Keratinocyte (primary cell): ENCODE results near the gene MAPK13.
"Not testable (repeated sequence)": the region's sequence is repeated elsewhere in the genome, so short reads cannot be mapped to it uniquely, and the experiment has no call there.

Experiments used
- CTCF ChIP-seq, 3 experiments: IDR thresholded peaks in 1 of 3; conservative IDR thresholded peaks in 1 of 3; optimal IDR thresholded peaks in 1 of 3; 2 replicates in 2 of 3; 3 replicates in 1 of 3; pipeline versions ENCODE3 to v1.5.1; 2011; ENCODE audit warnings: low read length in 3 of 3, mild to moderate bottlenecking in 3 of 3, moderate library complexity in 2 of 3, control low read depth in 1 of 3, inconsistent platforms in 1 of 3; ENCODE audit not compliant: insufficient read depth in 2 of 3; ENCODE audit errors: extremely low read depth in 1 of 3
- EZH2 ChIP-seq: IDR thresholded peaks from one replicate; pipeline ENCODE4 v1.6.1; 2012; ENCODE audit warnings: inconsistent platforms, mild to moderate bottlenecking, low read length, moderate library complexity

- TF ChIP-seq CTCF (optimal IDR thresholded peaks at IDR 0.05 in 1 of 3, IDR thresholded peaks at IDR 0.05 in 1 of 3, conservative IDR thresholded peaks at IDR 0.05 in 1 of 3; ENCODE audit: extremely low read depth in 1 of 3, insufficient read depth in 2 of 3, low read length in 3 of 3); EZH2: not testable (repeated sequence)
Measured at GRCh38 chr6:36124346-36124745, 6.0 kb upstream of the MAPK13 start.
